SK-N-SH treated with all-trans-retinoic acid at 6 μM for 48 hours (cell line): ENCODE measurements around the gene BIN1.

Experiments
- ATAC-seq: fragments of 200-7000 bp; cut with Tn5 transposase; 3 replicates; pipeline ENCODE4 v1.9.1; 2020; ENCODE audit warnings: mild to moderate bottlenecking, moderate library complexity
- BACH2 ChIP-seq: fragments of 250-450 bp; sonication (Bioruptor Pico); IDR thresholded peaks from 2 replicates; pipeline ENCODE4 v1.9.0; 2021; ENCODE audit warnings: mild to moderate bottlenecking, borderline replicate concordance
- CSDC2 ChIP-seq: fragments of 250-450 bp; sonication (Bioruptor Pico); IDR thresholded peaks from 2 replicates; pipeline ENCODE4 v1.5.0; 2020; ENCODE audit warnings: mild to moderate bottlenecking, moderate library complexity
- GLIS3 ChIP-seq: fragments of 250-450 bp; sonication (Bioruptor Pico); IDR thresholded peaks from 2 replicates; pipeline ENCODE4 v1.5.0; 2020; ENCODE audit warnings: mild to moderate bottlenecking, moderate library complexity
- ISL1 ChIP-seq: fragments of 250-450 bp; sonication (Bioruptor Pico); IDR thresholded peaks from 2 replicates; pipeline ENCODE4 v2.1.2; 2022; ENCODE audit warnings: mild to moderate bottlenecking, moderate library complexity
- OSR1 ChIP-seq: fragments of 250-450 bp; sonication (Bioruptor Pico); IDR thresholded peaks from 2 replicates; pipeline ENCODE4 v1.8.0; 2022; ENCODE audit warnings: moderate library complexity, mild to moderate bottlenecking, inconsistent platforms
- PPARA ChIP-seq: fragments of 250-450 bp; sonication (Bioruptor Pico); IDR thresholded peaks from 2 replicates; pipeline ENCODE4 v1.5.0; 2020; ENCODE audit warnings: mild to moderate bottlenecking, borderline replicate concordance
- RARB ChIP-seq: fragments of 250-450 bp; sonication (Bioruptor Pico); IDR thresholded peaks from 2 replicates; pipeline ENCODE4 v1.8.0; 2021; ENCODE audit warnings: mild to moderate bottlenecking, moderate library complexity
- SNAI2 ChIP-seq: fragments of 250-450 bp; sonication (Bioruptor Pico); IDR thresholded peaks from 2 replicates; pipeline ENCODE4 v1.5.0; 2020; ENCODE audit warnings: mild to moderate bottlenecking, moderate library complexity
- TCF4 ChIP-seq: fragments of 250-450 bp; sonication (Bioruptor Pico); IDR thresholded peaks from 2 replicates; pipeline ENCODE4 v1.8.0; 2021; ENCODE audit warnings: mild to moderate bottlenecking, moderate library complexity, borderline replicate concordance
- TOX ChIP-seq: fragments of 250-450 bp; sonication (Bioruptor Pico); IDR thresholded peaks from 2 replicates; pipeline ENCODE4 v1.8.0; 2021; ENCODE audit warnings: mild to moderate bottlenecking, moderate library complexity, borderline replicate concordance
- ZC3H10 ChIP-seq: fragments of 250-450 bp; sonication (Bioruptor Pico); IDR thresholded peaks from 2 replicates; pipeline ENCODE4 v1.5.1; 2021; ENCODE audit warnings: mild to moderate bottlenecking, moderate library complexity
- ZFP3 ChIP-seq: fragments of 250-450 bp; sonication (Bioruptor Pico); IDR thresholded peaks from 2 replicates; pipeline ENCODE4 v1.5.0; 2020; ENCODE audit warnings: mild to moderate bottlenecking, moderate library complexity
- ZFP30 ChIP-seq: fragments of 450-650 bp; formaldehyde crosslinking; IDR thresholded peaks from 2 replicates; pipeline ENCODE4 v1.5.0; 2022; ENCODE audit warnings: mild to moderate bottlenecking, moderate library complexity
- ZNF565 ChIP-seq: fragments of 450-650 bp; formaldehyde crosslinking; conservative IDR thresholded peaks from 2 replicates; pipeline ENCODE4 v1.5.0; 2020; ENCODE audit warnings: low read depth, mild to moderate bottlenecking, moderate library complexity
- ZNF8 ChIP-seq: fragments of 450-650 bp; formaldehyde crosslinking; IDR thresholded peaks from 2 replicates; pipeline ENCODE4 v1.5.0; 2020; ENCODE audit warnings: mild to moderate bottlenecking, moderate library complexity
- TF ChIP-seq, protein P1 (sequence below): fragments of 250-450 bp; sonication (Bioruptor Pico); IDR thresholded peaks from 2 replicates; pipeline ENCODE4 v1.8.0; 2020; ENCODE audit warnings: mild to moderate bottlenecking, moderate library complexity, borderline replicate concordance
- TF ChIP-seq, protein P2 (sequence below): fragments of 250-450 bp; sonication (Bioruptor Pico); IDR thresholded peaks from 2 replicates; pipeline ENCODE4 v1.8.0; 2021; ENCODE audit warnings: low read depth, mild to moderate bottlenecking, moderate library complexity, borderline replicate concordance
- TF ChIP-seq, protein P3 (sequence below): fragments of 250-450 bp; sonication (Bioruptor Pico); IDR thresholded peaks from 2 replicates; pipeline ENCODE4 v1.5.1; 2020; ENCODE audit warnings: low read depth, mild to moderate bottlenecking, moderate library complexity
- TF ChIP-seq, protein P4 (sequence below): fragments of 250-450 bp; sonication (Bioruptor Pico); IDR thresholded peaks from 2 replicates; pipeline ENCODE4 v1.5.1; 2021; ENCODE audit warnings: mild to moderate bottlenecking, moderate library complexity

BIN1 gene

DNA sequence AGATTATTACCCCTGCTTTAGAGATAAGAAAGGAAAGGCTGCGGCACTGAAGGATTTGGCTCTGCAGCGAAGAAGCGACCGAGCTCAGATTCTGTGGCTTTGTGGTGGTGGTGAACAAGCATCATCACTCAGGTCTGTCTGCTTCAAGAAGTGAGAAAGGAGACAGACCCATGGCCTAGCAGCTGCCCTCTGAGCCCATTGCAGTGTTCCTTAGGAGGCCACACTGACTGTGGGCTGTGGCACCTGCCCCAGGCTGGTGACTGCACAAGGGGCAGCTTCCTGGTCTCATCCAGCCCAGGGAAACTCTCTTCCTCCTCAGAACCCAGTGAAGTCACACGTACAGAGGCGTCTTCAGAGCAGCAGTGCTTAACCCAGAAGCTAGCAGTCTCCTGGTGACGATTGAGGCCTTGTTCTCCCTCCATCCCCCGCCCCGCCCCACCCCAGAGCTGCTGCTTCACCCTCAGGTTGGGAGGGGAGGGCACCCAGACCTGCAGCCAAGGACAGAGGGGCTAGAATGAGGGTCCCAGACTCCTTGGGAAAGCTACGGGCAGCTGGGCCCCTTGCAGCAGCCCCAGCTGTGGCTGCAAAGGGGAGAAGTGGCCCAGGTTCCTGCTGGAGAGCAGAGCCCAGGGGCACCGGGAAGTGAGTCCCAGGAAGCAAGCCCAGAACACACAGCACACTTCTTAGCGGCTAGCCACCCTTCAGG, 22.2 kb downstream of the BIN1 start:
- TF ChIP-seq ZNF8 (CRISPR knock-in tag) (no peak), ZFP30 (CRISPR knock-in tag) (no peak), RARB (CRISPR knock-in tag) (no peak), ZNF565 (CRISPR knock-in tag) (no peak), TOX (CRISPR knock-in tag) (no peak), BACH2 (CRISPR knock-in tag) (no peak), ZC3H10 (CRISPR knock-in tag) (no peak)
- no peak for ATAC-seq

DNA sequence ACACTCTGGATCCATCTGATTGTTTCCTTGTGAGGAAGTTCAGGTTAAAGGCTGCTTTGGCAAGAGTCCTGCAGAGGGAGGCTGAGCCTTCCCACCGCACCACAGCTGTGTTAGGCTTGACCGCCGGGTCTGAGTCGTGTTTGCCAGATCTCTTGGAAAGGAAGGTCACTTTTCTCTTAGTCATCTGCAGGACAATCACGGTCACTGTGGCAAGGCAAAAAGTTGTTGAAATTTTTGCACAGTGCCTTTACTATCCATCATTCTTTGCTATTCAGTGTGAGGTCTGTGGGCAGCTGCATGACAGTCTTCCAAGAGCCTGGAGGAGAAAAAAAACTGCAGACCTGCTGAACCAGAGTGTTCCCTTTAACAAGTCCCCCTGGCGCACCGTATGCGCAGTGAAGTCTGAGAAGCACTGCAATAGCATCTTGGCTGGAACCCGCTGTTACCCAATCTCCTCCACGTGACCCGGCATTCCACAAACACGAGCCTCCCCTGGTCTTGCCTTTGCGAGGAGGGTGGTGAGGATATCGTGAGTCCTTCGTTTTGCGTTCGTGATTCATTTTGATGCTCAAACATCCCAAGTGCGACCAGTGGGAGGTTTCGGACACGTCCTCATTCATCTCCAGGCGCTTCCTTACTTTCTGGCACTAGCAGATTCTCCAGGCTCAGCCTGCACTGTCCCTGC, 23.0 kb downstream of the BIN1 start:
- ATAC-seq: peak; percentile 23
- TF ChIP-seq ISL1 (CRISPR knock-in tag) (no peak), BACH2 (CRISPR knock-in tag) (no peak), ZNF8 (CRISPR knock-in tag) (no peak), ZFP3 (CRISPR knock-in tag) (no peak), TCF4 (CRISPR knock-in tag) (no peak), PPARA (CRISPR knock-in tag) (no peak), OSR1 (CRISPR knock-in tag) (no peak), CSDC2 (no peak)
- TF ChIP-seq, protein P1, sequence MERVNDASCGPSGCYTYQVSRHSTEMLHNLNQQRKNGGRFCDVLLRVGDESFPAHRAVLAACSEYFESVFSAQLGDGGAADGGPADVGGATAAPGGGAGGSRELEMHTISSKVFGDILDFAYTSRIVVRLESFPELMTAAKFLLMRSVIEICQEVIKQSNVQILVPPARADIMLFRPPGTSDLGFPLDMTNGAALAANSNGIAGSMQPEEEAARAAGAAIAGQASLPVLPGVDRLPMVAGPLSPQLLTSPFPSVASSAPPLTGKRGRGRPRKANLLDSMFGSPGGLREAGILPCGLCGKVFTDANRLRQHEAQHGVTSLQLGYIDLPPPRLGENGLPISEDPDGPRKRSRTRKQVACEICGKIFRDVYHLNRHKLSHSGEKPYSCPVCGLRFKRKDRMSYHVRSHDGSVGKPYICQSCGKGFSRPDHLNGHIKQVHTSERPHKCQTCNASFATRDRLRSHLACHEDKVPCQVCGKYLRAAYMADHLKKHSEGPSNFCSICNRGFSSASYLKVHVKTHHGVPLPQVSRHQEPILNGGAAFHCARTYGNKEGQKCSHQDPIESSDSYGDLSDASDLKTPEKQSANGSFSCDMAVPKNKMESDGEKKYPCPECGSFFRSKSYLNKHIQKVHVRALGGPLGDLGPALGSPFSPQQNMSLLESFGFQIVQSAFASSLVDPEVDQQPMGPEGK (CRISPR knock-in tag): no peak
- TF ChIP-seq, protein P2, sequence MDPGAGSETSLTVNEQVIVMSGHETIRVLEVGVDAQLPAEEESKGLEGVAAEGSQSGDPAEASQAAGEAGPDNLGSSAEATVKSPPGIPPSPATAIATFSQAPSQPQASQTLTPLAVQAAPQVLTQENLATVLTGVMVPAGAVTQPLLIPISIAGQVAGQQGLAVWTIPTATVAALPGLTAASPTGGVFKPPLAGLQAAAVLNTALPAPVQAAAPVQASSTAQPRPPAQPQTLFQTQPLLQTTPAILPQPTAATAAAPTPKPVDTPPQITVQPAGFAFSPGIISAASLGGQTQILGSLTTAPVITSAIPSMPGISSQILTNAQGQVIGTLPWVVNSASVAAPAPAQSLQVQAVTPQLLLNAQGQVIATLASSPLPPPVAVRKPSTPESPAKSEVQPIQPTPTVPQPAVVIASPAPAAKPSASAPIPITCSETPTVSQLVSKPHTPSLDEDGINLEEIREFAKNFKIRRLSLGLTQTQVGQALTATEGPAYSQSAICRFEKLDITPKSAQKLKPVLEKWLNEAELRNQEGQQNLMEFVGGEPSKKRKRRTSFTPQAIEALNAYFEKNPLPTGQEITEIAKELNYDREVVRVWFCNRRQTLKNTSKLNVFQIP: no peak
- TF ChIP-seq, protein P3, sequence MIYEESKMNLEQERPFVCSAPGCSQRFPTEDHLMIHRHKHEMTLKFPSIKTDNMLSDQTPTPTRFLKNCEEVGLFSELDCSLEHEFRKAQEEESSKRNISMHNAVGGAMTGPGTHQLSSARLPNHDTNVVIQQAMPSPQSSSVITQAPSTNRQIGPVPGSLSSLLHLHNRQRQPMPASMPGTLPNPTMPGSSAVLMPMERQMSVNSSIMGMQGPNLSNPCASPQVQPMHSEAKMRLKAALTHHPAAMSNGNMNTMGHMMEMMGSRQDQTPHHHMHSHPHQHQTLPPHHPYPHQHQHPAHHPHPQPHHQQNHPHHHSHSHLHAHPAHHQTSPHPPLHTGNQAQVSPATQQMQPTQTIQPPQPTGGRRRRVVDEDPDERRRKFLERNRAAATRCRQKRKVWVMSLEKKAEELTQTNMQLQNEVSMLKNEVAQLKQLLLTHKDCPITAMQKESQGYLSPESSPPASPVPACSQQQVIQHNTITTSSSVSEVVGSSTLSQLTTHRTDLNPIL (CRISPR knock-in tag): no peak

DNA sequence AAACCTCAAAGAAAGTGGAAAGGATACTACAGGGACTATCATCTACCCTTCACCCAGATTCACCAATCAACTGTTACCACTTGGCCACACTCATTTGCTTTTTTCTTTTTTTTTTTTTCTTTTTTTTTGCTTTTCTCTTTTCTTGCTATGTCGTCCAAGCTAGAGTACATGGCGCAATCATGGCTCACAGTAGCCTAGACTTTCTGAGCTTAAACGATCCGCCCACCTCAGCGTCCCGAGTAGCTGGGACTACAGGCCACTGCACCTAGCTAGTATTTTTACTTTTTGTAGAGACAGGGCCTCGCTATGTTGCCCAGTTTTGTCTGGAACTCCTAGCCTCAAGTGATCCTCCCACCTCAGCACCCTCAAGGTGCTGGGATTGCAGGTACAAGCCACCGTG, 24.0 kb downstream of the BIN1 start:
- no peak for TF ChIP-seq OSR1 (CRISPR knock-in tag)
- no peak for TF ChIP-seq SNAI2 (CRISPR knock-in tag)
- no peak for TF ChIP-seq ZFP30 (CRISPR knock-in tag)
- TF ChIP-seq GLIS3 (CRISPR knock-in tag): no peak
- TF ChIP-seq, protein P4, sequence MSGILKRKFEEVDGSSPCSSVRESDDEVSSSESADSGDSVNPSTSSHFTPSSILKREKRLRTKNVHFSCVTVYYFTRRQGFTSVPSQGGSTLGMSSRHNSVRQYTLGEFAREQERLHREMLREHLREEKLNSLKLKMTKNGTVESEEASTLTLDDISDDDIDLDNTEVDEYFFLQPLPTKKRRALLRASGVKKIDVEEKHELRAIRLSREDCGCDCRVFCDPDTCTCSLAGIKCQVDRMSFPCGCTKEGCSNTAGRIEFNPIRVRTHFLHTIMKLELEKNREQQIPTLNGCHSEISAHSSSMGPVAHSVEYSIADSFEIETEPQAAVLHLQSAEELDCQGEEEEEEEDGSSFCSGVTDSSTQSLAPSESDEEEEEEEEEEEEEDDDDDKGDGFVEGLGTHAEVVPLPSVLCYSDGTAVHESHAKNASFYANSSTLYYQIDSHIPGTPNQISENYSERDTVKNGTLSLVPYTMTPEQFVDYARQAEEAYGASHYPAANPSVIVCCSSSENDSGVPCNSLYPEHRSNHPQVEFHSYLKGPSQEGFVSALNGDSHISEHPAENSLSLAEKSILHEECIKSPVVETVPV (CRISPR knock-in tag): no peak
- TF ChIP-seq, protein P3 (CRISPR knock-in tag): no peak
- no peak for ATAC-seq
